Hepatic stellate cell (primary cell): ENCODE data around the gene SURF1.

Experiments used
- DNase-seq: peaks from one replicate; pipeline ENCODE4 v3.0.0; 2011; ENCODE audit warnings: low spot score

SURF1 gene

DNA sequence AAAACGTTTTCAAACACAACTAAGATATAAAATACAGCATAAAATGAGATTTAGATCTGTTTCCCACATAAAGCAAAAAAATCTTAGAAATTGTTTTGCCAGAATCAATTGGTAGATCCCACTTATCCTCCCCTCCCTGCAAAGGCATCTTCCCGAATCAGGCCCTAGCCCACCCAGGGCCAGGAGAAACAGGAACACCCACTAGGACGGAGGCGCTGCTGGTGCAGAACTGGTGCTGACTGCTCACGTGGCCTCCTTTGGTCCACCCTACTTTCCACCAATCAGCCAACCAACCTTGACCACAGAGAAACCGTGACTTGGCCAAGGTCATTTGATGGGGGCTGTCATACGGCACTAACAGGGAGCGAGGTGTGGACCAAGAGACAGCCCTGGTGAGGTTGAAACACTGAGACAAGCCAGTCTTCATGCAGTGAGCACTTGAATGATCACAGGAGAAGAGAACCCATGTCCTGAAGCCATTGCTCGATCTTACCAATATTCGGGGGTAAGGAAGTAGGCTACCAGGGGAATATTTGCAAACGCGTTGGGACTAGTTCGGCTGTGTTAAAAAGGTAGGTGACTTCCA, 5.3 kb upstream of the SURF1 start:
- DNase-seq = no peak

DNA sequence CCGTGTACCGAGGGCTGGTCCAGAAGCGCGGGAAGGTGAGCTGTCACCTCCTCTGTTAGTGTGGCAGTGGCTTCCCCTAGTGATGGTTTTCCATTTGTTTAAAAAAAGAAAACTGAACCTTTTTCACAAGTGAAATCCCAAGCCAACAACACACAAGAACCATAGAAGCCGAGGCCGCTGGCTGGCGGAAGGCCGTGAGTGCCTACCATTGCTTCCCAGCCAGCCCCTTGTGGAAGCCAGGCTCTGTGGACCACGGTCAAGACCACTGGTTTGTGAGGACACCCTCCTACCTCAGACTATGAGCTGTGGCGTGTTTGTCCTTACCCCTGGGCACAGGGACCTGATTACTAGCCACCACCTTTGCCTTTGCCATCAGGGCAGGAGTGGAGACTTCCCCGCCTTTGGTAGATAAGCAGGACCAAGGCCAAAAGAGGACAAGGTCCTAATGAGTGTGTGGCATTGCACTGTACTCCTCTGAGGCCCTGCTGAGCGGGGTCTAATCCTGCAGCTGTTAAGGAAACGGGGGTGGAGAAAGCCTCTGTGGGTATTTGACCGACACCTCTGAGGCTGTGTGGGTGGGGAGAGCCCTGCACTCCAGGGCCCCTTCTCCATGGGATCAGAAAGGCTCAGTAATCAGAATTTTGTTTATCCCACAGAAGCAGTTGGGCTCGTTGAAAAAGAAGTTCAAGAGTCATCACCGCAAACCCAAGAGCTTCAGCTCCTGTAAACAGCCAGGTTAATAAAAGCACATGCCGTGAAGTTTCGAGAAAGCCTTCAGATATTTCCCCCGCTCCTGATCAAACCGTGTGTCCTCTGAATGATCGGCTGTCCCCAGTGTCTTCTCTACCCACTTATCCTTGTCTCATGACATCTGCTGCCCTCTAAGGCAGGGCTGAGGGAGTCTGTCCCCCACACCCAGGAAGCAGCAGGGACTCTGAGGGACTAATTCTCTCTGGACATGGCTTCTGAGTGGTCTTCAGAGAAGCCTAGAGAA, 4.4 kb upstream of the SURF1 start:
- DNase-seq = no peak

DNA sequence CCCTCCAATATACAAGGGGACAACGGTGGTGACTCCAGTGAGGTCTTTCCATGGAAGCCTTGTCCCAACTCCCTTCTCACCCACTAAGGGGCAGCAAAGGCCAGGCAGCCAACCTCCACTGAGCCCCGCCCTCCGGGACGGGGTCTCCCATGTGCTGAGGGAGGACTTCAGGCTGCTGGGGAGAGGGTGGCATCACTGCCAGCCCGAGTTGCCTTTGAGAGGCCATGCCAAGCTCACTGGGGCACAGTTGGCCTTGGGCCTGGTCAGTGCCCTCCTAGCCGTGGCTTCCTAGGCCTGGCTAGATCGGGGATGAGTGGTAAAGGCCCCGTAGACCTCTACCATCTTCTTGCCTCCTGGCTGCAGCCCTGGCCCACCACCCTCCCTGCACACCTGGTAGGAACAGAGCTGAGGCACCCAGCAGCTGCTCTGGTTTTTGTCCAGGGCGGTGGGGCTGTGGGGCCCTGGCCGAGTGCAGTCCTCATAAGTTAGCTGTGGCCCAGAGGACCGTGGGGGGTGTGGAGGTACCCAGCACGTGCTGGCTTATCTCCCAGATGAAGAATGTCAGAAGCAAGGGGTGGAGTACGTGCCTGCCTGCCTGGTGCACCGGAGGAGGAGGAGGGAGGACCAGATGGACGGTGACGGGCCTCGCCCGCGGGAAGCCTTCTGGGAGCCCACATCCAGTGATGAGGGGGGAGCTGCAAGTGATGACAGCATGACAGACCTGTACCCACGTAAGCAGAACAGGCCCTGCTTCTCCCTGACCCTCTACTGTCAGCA, 3.3 kb upstream of the SURF1 start:
- no peak for DNase-seq

DNA sequence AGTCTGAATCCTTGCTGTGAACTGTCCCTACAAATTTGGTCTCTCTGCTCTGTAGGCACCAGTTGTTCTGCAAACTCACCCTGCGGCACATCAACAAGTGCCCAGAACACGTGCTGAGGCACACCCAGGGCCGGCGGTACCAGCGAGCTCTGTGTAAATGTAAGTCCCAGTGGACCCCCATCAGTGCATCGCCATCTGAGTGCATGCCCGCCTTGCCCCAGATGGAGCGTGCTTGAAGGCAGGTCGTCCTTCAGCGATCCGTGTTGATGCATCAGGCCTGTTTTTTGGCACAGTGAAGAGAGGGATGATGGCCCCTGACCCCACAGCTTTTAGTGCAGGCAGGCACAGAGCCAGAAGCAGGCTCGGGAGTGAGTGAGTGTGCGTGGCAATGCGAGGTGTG, 1.4 kb upstream of the SURF1 start:
- no peak for DNase-seq

DNA sequence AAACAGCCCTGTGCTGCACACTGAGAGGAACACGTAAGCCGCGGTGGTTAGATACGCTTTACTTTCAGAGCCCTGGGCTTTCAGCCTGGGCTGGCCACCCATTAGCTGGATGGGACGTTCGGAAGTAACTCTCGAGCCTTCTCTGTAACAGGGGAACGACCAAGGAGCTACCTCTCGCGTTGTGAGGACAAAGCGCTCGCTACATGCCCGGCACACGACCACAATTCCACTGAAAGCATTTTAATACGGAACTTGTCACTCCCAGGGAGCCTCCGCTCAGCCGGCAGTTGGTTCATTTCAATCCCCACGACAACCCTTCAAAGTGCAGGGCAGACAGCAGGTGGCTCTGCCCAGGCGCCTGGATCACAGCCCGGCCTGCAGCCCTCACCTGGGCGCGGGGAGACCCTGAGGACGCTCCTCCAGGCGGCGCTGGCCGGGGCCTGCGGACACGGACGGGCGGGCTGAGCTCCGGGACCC, 368 bp downstream of the SURF1 start:
- no peak for DNase-seq

DNA sequence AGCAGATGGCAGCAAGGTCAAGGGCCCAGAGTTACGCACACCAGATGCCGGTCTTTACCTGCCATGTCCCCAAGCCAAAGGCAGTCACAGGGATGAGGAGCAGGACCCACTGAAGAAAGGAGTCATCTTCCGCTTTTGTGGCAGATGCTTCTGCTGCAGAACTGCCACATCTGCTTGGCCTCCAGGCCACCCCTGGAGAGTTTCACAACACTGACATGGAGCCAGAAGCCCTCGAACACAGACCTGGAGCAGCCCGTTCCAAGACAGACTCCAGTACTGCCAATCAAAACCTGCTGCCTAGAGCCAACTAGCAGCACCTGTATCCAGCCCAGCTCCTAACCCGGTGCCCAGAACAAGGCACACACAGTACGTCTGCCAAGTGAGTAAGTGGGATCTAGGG, 1.5 kb downstream of the SURF1 start:
- DNase-seq = no peak

DNA sequence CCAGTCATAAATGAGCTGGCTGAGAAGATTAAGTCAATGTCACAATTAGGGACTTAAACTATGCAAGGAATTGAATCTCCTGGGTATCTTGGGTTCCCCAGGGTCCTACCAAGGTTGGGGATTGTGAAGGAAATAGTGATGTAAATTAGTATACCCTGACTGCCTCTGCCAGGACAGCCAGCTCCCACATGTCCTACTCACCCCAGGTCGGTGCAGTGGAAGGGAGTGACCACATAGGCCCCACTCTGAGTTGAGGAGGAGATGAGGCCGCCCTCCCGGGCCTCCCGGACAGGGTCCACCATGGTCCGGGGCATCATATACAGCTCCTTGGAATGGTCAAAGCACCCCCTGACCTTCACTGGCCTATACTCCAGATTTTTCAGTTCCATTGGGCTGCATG, 2.7 kb downstream of the SURF1 start:
- no peak for DNase-seq

DNA sequence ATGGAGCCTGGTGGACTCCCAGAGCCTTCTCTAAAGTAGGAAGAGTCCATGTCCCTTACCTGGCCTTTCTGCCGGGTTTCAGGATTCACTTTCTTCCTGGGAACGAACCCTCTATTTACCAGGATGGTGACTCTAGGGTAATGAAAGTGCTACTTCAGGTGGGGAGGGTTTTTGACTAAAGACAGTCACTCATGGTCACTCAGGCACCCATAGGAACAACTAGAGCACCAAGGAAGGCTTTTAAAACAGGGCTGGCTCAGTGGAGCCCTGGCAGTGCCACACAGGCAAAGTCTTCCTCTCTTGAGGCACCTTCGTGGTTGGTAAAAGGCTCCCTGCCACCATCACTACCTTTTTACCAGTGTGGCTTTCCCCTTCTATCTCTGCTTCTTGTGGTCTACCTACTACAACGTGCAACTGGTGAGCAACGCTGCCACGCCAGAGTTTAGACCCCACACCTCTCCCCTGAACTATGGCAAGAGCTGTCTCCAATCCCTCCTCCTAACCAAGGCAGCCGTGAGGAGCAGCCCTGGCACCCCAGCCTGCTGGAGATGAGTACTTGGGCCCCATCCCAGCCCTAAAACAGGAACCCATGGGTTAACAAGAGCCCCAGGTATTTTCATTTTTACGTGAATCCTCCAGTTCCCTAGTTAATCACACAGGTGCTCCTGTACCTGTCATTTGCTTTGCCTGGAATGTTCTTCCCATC, 3.5 kb downstream of the SURF1 start:
- no peak for DNase-seq

DNA sequence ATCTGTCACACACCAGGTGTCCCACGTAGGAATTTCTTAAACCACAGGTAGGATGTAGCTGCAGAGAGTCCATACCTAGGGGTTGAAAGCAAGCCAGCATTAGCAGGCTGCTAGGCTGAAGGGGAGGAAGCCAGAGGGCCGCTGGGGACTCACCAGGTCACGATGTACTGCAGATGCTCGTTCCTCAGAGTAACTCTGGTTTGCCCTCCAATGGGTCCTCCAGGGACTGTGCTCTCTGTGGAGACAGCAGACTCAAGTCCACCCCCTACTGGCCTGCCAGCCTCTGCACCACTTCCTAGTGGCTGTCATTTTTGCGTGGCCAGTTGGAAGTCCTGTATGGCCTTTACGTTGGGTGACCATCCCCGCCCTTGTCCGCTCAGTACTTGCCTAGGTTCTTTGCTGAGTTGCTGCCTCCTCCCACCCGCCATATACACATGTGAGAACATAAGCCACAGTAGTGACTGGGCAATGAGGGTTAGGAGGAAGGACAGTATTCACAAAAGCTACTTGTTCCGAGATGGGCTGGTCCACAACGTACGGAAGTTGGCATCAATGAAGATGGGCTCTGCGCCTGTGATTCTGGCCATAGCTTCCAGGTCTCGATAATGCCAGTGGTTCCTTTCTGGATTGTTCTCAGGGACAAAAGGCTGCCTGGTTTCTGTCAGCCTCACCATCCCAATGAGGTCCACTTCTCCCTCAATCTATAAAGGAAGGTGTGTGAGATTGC, 4.2 kb downstream of the SURF1 start:
- DNase-seq = peak; percentile 72

DNA sequence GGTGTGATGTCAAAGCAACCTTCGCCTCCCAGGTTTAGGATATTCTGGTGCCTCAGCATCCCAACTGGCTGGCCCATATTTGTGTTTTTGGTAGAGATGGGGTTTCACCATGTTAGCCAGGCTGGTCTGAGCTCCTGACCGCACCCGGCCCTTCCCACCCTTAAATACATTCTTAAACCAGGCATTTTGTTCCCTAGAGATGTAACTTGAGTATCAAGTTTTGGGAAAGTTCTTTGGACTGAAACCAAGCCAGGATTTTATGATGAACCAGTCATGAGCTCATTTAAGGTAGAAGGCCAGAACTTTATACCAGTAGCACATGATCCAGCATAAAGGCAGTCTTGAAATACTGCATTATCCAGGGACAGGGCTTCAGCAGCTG, 4.8 kb downstream of the SURF1 start:
- DNase-seq = no peak

DNA sequence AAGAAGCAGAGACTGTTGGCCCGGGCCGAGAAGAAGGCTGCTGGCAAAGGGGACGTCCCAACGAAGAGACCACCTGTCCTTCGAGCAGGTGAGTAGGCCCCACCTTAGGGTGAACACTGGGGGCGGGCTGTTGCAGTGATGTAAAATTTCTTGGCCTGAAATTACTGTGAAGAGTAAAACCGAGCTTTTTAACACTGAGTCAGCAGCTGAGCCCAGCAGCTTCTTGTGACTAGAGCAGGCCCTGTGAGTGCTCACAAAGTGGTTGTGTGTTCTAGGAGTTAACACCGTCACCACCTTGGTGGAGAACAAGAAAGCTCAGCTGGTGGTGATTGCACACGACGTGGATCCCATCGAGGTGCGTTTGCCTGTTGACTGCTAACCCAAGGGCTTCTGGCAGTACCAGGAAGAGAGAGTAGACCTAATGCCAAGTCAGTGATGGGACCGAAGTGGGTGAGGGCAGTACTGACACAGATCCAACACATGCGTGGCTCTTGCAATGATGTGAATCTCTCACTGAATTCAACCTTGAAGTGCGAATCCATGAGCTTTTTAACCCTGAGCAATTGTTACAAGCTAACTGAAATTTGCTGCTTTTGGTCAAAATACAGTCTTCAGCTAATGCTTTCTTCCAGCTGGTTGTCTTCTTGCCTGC, 6.2 kb downstream of the SURF1 start:
- no peak for DNase-seq

DNA sequence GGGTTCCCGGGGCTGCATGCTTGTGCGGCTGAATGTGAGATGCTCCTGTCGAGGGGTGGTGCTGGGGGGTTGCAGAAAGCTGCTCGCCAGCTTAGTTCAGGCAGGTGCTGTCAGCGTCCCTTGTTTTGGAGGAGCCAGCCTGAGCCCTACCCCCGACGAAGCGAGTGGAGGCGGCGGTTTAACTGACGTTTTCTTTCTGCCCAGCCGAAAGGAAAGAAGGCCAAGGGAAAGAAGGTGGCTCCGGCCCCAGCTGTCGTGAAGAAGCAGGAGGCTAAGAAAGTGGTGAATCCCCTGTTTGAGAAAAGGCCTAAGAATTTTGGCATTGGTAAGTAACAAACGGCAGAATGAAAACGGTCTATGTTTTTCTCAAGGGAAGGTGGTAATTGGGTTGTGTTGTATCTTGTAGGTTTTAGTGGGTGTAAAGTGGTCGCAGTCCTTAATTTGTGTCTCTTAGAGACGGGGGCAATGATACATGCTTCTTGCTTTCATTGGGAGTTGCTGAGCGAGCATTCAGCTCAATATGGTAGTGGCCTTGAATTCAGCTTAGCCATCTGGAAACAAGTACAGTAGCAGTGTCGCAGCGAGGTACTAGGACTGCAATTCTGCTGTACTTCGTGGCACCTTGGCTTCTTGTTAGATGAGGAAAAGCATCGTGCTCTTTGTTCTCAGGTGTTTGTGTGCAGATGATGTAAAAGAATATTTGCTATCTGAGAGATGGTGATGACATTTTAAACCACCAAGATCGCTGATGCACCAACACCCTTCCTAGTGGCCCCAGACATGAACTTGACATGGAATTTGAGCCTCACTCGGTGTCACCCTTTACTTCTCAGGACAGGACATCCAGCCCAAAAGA, 7.3 kb downstream of the SURF1 start:
- no peak for DNase-seq

DNA sequence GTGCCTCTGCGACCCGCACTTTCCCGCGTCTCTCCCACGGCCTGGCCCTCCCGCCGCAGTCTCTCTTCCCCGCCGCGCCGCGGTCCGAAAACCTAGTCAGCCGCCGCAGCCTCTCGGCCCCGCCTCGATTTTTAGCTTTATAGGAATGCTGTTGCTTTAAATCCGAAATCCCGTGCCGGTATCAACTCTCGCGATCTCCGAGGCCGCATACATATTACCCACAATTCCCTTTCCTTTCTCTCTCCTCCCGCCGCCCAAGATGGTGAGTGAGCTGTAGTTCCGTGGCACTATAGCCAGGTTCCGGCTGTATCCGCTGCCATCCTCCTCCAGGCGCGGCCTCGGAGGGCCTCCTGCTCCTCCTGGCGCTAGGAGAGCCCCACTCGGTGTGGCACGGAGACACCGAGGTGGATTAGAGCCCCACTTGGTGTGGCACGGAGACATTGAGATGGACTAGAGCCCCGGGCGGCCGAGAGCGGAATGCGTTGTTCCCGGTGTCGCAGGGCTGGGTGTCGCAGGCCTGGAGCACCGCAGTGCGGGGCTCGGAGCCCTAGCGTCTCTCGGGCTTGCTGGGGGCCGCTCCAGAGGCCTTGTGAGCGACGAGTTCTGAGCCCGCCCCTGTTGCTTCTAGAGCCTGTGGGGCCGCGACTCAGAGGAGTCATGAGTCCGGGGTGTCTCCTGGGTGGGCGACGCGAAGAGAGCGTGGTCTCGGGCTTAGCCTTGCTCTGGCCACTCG, 8.1 kb downstream of the SURF1 start, which contains the start of the genes MED22 and RPL7A:
Gene MED22, minus strand, starts transcription at position 147 of the 733 bp plus-strand sequence. CDS start 1,469 bp downstream, outside the sequence.
Gene RPL7A, plus strand, starts transcription at position 234 of the 733 bp plus-strand sequence. Its CDS starts 26 bp downstream, at position 260.
- peak; percentile 95 for DNase-seq

DNA sequence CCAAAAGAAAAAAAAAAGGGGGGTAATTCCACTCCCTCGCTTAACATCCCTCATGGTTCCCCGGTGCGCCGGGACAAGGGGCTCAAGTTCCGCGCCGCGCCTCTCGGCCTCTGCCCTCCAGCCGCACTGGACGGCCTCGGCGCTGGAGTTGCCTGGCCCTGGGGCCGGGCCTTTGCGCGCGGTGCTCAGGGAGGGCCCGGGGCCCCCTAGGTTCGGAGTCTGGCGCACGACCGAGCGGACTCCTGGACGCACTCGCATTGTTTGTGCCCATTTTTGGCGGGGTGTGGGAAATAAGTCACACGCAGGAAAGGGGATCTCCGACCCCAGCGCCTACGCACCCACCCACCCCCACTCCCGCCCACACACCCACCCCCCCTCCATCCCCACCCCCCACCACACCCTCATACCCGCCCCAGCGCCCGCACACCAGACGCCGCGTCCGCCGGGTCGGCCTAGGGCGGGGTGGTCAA, 8.7 kb downstream of the SURF1 start:
- peak; percentile 66 for DNase-seq

DNA sequence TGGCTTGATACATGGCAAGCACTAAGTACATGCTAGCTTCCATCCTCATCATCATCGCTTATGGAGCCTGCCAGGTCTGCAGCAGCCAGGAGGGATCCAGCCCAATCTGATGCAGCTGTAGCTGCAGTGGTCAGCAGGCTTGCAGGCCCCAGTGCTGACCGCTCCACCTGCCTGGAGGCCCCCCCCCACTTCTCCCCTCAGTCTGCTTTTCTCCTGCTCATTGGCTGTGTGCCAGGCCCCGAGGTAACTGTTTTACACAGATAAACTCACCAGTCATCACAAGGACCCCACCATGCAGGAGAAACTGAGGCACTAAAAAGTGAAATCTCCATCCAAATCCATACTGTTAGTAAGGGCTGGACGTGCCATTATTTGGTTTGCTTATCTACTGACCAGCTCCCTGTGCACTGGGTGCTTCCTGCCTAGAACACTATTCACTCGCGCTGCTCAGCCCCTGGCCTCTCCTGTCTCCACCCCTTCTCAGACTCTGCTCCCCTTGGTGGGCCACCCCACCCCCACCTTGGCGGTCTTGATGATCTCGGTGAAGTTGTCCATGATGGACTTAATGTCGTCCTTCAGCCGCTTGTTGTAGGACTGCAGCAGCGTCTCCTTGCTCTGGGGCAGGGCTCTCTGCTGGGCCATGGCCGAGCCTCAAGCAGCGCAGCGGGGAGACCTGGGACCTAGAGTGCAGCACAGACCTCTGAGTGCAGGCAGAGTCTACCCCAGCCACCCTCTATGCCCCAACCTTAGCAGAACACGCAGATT, 10.1 kb downstream of the SURF1 start:
- no peak for DNase-seq

DNA sequence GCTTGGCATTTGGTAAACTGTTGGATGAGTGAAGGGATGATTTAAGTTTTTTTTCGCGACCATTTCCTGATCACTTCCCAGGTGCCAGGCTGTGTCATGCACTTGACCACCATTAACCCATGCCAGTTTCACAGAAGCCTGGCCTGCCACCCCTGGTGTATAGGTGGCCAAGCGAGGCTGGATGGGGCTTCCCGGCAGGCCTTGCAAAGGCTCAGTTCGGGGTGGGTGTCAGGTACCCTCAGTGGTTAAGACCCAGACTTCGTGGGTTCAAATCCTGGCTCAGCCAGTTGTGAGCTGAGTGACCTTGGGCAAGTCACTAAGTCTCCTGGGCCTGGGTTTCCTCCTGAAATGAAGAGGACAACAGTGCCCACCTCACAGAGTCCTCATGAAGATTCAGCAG, 10.7 kb downstream of the SURF1 start:
- no peak for DNase-seq

DNA sequence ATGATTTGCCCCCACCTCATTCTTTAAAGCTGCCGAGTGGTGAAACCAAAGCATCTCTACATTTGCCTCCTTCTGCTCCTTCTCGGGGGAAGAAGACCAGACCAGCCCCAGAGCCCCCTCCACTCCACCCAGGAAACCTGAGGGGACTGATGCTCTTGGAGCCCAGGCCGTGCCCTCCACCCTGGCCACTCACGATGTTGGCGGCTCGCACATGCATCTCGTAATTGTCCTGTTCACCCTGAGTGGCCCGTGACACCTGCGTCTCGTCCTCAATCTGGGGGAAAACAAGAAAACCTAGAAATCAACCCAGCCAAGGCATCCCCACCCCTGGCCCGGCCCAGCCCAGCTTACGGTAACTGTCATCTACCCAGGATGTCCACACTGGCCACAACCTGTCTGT, 11.3 kb downstream of the SURF1 start:
- DNase-seq = no peak

DNA sequence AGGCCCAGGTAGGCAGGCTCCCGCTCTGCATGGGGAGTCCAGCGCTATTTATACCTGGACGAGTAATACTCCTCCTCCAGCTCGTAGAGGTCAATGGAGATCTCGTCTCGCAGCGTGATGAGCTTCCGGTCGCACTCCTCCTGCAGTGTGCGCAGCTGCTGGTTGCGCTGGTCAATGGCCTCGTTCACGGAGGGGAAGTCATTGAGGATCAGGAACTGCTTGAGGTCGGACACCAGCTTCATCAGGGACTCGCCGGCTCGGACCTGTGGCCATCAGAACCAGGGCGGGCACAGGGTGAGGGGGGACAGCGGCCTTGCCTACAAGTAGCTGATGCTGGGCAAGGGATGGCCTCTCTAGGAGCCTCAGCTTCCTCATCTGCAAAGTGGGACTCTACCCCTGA, 12.2 kb downstream of the SURF1 start:
- DNase-seq = no peak
